Measurements from ENCODE around the gene CNIH3.
"Not testable (repeated sequence)": the region's sequence is repeated elsewhere in the genome, so short reads cannot be mapped to it uniquely, and the experiment has no call there.

The CNIH3 gene

GRCh38 chr1:224615861-224616755 lies at the start of gene CNIH3:
Gene CNIH3, plus strand, starts transcription at chr1:224616317. Its CDS starts 858 bp downstream, at chr1:224617175.
- DNase-seq (ENCODE audit: low read depth in 3 of 3, low spot score in 1 of 3), result no peak

- DNase-seq (ENCODE audit: low read depth in 3 of 3, low spot score in 1 of 3), result not testable (repeated sequence)
These were observed 49.6 kb upstream of the CNIH3 start for GRCh38 chr1:224566492-224566891.

GRCh38 chr1:224569276-224569675 lies 46.8 kb upstream of the CNIH3 start:
- no peak for DNase-seq (ENCODE audit: low read depth in 3 of 3, low spot score in 1 of 3)

GRCh38 chr1:224571975-224572374 lies 44.1 kb upstream of the CNIH3 start:
- not testable (repeated sequence) for DNase-seq (ENCODE audit: low read depth in 3 of 3, low spot score in 1 of 3)

- DNase-seq (ENCODE audit: low read depth in 3 of 3, low spot score in 1 of 3), result no peak
These were observed 36.6 kb upstream of the CNIH3 start for GRCh38 chr1:224579526-224579925.

GRCh38 chr1:224580006-224580405 lies 36.1 kb upstream of the CNIH3 start:
- no peak for DNase-seq (ENCODE audit: low read depth in 3 of 3, low spot score in 1 of 3)

GRCh38 chr1:224582041-224582440 lies 34.1 kb upstream of the CNIH3 start:
- no peak for DNase-seq (ENCODE audit: low read depth in 3 of 3, low spot score in 1 of 3)

GRCh38 chr1:224583774-224584173 lies 32.3 kb upstream of the CNIH3 start:
- DNase-seq (ENCODE audit: low read depth in 3 of 3, low spot score in 1 of 3), result no peak

GRCh38 chr1:224585051-224585450 lies 31.1 kb upstream of the CNIH3 start:
- no peak for DNase-seq (ENCODE audit: low read depth in 3 of 3, low spot score in 1 of 3)

- no peak for DNase-seq (ENCODE audit: low read depth in 3 of 3, low spot score in 1 of 3)
These were observed 29.1 kb upstream of the CNIH3 start for GRCh38 chr1:224587051-224587450.

- no peak for DNase-seq (ENCODE audit: low read depth in 3 of 3, low spot score in 1 of 3)
These were observed 27.6 kb upstream of the CNIH3 start for GRCh38 chr1:224588515-224588914.

GRCh38 chr1:224589006-224589405 lies 27.1 kb upstream of the CNIH3 start:
- no peak for DNase-seq (ENCODE audit: low read depth in 3 of 3, low spot score in 1 of 3)

- no peak for DNase-seq (ENCODE audit: low read depth in 3 of 3, low spot score in 1 of 3)
These were observed 24.8 kb upstream of the CNIH3 start for GRCh38 chr1:224591326-224591725.

- no peak for DNase-seq (ENCODE audit: low read depth in 3 of 3, low spot score in 1 of 3)
These were observed 23.2 kb upstream of the CNIH3 start for GRCh38 chr1:224592636-224593582.

GRCh38 chr1:224594360-224594759 lies 21.8 kb upstream of the CNIH3 start:
- no peak for DNase-seq (ENCODE audit: low read depth in 3 of 3, low spot score in 1 of 3)

GRCh38 chr1:224594851-224595250 lies 21.3 kb upstream of the CNIH3 start:
- no peak for DNase-seq (ENCODE audit: low read depth in 3 of 3, low spot score in 1 of 3)

- DNase-seq (ENCODE audit: low read depth in 3 of 3, low spot score in 1 of 3), result no peak
These were observed 10.5 kb upstream of the CNIH3 start for GRCh38 chr1:224605482-224606181.

GRCh38 chr1:224607188-224608148 lies 8.6 kb upstream of the CNIH3 start:
- no peak for DNase-seq (ENCODE audit: low read depth in 3 of 3, low spot score in 1 of 3)

GRCh38 chr1:224609333-224609732 lies 6.8 kb upstream of the CNIH3 start:
- DNase-seq (ENCODE audit: low read depth in 3 of 3, low spot score in 1 of 3), result no peak

- DNase-seq (ENCODE audit: low read depth in 3 of 3, low spot score in 1 of 3), result no peak
These were observed 3.9 kb upstream of the CNIH3 start for GRCh38 chr1:224612246-224612645.
